OCI-LY7 (cell line): ENCODE results near the gene COX20.

Experiments
- EZH2phosphoT487 ChIP-seq: fragments of 200-600 bp; sonication (generic); IDR thresholded peaks from 2 replicates; pipeline ENCODE4 v1.6.1; 2018; ENCODE audit warnings: low read depth, borderline replicate concordance, mild to moderate bottlenecking, mixed run types, antibody characterized with exemption, low read length, moderate library complexity, mixed read lengths
- TF ChIP-seq, protein P1 (sequence below): fragments of 200-600 bp; sonication (generic); conservative IDR thresholded peaks from 2 replicates; pipeline ENCODE4 v1.5.1; 2014; ENCODE audit warnings: mild to moderate bottlenecking, antibody characterized with exemption, low read length, moderate library complexity, mixed read lengths

DNA sequence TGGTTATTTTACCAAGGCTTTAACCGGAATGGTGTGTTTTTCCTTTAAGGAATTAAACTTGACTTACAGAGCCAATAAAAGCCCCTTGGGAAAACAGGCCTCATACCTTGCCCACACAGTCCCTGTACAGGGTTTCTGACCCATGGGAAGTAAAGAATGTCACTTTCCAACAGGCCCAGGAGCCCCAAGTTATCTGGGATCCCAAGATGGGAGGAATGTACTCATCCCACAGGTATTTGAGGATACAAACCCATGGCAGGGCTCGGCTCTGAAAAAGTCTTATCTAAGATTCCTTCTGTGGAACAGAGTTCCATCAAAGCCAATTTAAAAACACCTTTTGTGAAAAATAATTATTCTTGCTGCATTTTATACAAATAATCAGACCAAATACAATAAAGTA is 15.3 kb upstream of the COX20 start:
- TF ChIP-seq, protein P1, sequence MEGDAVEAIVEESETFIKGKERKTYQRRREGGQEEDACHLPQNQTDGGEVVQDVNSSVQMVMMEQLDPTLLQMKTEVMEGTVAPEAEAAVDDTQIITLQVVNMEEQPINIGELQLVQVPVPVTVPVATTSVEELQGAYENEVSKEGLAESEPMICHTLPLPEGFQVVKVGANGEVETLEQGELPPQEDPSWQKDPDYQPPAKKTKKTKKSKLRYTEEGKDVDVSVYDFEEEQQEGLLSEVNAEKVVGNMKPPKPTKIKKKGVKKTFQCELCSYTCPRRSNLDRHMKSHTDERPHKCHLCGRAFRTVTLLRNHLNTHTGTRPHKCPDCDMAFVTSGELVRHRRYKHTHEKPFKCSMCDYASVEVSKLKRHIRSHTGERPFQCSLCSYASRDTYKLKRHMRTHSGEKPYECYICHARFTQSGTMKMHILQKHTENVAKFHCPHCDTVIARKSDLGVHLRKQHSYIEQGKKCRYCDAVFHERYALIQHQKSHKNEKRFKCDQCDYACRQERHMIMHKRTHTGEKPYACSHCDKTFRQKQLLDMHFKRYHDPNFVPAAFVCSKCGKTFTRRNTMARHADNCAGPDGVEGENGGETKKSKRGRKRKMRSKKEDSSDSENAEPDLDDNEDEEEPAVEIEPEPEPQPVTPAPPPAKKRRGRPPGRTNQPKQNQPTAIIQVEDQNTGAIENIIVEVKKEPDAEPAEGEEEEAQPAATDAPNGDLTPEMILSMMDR, result no peak
- no peak for TF ChIP-seq EZH2phosphoT487
